Measurements from ENCODE around the gene ALDH4A1.
"Not testable (repeated sequence)": the region's sequence is repeated elsewhere in the genome, so short reads cannot be mapped to it uniquely, and the experiment has no call there.

Gene ALDH4A1

DNA sequence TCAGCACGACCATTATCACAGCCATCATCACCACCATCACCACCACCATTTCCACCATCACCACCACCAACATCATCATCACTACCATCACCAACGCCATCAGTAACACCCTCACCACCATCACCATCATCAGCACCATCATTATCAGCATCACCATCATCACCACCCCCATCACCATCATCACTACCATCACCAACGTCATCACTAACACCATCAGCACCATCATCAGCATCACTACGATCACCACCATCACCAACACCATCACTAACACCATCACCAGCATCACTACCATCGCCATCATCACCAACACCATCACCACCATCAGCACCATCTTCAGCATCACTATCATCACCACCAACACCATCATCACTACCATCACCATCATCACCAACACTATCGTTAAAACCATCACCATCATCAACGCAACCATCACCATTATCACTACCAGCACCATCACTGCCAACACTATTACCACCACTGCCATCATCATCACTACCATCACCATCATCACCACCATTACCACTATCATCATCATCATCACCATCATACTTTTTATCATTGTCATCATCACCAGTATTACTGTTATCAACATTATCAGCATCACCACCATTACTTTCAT lies 44.2 kb downstream of the ALDH4A1 start:
- no peak for DNase-seq (ENCODE audit: low spot score)

DNA sequence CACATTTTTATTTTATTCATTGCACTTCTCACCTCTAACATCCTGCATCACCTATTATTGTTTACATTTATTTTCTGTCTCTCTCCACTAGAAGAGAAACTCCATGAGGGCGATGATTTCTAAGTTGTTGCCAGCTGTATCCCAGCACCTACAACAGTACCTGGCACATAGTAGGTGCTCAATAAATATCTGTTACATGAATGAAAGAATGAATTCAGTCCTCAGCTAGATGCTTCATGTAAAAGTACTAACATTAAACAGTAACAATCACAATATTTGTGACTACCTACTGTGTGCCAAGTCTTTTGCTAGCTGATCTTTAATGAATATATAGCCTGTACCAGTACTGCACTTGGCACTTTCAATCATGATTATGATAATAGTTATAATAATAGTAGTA lies 45.9 kb downstream of the ALDH4A1 start:
- no peak for DNase-seq (ENCODE audit: low spot score)

DNA sequence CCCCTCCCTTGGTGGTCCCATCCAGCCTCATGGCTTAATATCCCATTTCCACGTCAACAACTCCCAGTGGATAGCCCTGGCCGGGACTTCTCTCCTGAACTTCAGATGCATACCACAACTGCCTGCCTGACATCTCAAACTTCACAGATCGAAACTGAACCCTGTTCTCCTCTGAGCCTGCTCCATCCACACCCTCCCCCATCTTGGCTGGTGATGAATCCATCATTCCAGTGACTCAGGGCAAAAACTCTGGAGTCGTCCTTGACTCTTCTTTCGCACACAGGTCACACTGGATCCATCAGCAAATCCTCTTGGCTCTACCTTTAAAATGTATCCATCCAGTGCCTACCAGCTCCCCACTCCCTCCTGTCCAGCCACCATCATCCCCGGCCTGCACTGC lies 46.8 kb downstream of the ALDH4A1 start:
- no peak for DNase-seq (ENCODE audit: low spot score)

DNA sequence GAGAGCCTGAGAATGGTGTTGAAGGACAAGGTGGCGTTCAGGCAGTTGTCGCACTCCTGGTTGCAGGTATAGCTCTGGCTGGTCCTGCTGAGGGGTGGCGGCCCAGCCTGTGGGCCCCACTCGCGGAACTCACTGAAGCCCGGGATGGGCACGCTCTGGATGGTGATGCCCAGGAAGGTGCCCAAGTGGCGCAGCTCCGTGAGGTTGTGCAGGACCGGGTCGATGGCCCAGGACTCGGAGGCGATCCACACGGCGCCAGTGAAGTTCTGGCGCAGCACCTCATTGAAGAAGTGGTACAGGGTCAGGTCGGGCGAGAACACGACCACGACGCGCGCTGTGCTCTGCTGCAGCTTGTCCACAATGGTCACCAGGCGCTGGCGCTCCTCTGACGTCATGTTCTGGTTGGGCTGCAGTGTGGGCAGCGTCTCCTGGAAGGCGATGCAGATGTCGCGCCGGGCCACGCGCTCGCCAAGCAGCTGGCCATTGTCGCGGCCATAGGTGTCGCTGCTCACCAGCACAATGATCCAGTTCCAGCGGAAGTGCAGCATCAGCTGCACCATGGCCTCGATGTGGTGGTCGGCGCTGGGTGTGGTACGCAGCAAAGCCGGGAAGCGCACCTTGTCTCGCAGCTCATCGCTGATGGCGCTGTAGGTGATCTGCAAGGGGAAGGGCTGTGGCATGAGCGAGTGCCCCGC lies 47.9 kb downstream of the ALDH4A1 start:
- DNase-seq (ENCODE audit: low spot score), result no peak

DNA sequence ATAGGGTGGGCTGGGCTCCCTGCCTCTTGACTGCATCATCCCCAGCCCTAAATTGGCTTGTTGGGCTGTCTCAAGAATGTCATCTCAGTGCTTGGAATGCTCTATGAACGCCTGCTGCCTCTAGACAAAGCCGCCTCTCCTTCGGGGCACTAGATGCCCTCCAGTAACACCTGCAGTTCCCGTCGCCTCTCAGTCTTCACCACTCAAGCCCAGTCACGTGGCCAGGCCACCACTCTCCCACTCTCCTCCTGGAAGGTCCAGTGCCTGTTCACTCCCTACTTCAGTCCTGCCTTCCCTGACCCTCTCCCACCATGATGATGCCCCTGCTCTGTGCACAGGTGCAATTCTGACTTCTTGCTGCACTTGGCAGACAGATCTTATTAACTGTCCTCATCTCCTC lies 49.9 kb downstream of the ALDH4A1 start:
- DNase-seq (ENCODE audit: low spot score), result no peak

DNA sequence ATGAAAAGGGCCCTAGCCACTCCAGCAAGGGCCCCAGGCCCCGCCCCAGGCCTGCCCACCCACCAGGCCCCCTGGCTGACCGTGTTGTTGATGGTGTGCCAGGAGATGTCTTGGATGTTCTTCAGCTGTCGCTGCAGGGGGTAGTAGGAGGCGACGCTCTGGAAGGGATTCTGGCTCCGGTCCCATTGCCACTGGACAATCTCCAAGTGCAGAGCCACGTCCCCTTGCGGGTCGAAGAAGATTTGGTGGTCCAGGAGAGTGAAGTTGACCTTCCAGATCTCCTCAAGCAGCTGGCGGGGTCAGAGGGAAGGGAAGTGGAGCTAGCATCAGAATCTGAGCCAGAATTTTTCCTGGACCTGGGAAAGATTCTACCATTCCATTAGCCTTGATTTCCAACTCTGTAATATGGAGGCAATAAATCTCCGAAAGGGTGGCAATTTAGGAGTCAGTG lies 53.1 kb downstream of the ALDH4A1 start:
- DNase-seq (ENCODE audit: low spot score), result no peak

DNA sequence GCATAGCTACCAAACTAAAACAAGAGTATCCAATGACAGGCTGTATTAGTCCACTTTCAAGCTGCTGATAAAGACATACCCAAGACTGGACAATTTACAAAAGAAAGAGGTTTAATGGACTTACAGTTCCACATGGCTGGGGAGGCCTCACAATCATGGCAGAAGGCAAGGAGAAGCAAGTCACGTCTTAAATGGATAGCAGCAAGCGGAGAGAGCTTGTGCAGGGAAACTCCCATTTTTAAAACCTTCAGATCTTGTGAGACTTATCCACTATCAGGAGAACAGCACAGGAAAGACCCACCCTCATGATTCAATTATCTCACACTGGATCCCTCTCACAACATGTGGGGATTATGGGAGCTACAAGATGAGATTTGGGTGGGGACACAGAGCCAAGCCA lies 54.6 kb downstream of the ALDH4A1 start:
- DNase-seq (ENCODE audit: low spot score), result not testable (repeated sequence)

DNA sequence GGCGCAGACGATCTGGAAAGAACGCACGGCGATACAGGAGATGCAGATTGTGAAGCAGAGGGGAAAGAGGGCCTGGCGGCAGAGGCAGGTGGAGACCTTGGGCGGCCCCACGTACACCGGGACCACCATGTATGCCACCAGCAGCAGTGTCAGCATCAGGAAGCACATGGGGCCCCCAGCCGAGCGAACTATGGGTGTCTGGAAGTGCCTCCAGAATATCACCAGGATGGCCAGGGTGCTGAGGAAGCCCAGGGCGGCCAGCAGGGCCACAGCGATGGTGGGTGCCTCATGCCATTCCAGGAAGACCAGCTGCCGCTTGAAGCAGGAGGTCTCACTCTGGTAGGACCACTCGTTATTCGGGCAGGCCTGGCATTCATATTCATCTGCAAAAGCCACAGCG lies 62.2 kb downstream of the ALDH4A1 start:
- no peak for DNase-seq (ENCODE audit: low spot score)

DNA sequence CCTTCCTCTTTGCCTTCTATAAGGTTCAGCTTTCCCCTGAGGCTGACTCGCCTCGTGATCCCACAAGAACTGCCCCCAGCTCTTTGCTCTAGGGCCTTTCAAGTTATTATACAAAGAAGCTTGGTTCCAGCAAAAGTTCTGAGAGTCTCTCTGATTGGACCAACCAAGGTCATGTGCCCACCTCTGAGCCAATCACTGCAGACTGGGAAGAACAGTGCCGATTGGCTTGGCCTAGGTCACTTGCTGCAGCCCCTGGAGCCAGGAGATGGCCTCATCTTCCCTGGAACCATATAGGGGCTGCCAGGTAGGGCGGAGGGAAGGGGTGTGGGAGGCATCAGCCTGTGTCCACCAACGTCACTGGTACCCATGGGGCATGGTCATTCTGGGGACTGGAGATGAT lies 65.7 kb downstream of the ALDH4A1 start:
- no peak for DNase-seq (ENCODE audit: low spot score)

DNA sequence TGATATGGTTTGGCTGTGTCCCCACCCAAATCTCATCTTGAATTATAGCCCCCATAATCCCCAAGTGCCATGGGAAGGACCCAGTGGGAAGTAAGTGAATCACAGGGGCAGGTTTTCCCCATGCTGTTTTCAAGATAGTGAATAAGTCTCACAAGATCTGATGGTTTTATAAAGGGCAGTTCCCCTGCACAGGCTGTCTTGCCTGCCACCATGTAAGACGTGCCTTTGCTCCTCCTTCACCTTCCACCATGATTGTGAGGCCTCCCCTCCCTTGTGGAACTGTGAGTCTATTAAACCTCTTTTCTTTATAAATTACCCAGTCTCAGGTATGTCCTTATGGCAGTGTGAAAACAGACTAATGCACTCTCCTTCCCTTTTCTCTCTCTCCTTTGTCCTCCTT lies 70.0 kb downstream of the ALDH4A1 start:
- not testable (repeated sequence) for DNase-seq (ENCODE audit: low spot score)

DNA sequence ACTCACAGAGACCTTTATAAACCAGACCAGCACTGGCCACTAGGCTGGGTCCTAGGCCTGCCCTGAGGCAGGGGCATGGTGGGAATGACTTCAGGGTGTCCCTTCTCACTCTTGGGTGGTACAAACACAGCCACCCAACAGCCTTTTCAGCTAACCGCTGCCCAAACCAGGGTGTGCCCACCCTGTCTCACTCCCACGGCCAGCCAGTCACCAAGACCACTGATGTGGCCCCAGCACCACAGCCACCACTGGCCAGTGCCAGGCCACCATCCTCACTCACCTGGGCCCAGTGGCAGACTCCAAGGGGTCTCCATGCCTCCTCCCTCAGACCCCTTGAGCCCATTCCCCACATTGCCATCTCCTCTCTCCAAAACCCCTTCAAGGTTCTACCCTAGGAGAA lies 70.7 kb downstream of the ALDH4A1 start:
- no peak for DNase-seq (ENCODE audit: low spot score)

DNA sequence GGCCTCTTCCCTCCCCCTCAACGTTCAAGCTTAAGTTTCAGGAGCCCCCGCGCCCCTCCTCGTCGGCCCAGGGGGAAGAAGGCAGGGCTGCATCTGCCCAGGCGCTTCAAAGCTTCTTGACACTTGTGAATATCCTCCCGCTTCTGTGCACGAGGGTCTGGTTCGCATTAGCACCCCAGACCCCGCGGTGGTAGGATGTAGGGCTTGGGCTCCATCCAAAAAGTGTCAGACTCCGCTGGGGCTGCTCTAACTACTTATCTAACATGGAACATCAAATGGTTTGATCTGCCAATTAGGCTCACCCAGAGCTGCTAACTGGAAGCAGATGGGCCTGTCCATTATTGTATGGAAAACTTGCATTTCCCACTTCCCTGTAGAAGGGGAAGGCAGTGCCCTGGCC lies 71.8 kb downstream of the ALDH4A1 start:
- DNase-seq (ENCODE audit: low spot score), result no peak

DNA sequence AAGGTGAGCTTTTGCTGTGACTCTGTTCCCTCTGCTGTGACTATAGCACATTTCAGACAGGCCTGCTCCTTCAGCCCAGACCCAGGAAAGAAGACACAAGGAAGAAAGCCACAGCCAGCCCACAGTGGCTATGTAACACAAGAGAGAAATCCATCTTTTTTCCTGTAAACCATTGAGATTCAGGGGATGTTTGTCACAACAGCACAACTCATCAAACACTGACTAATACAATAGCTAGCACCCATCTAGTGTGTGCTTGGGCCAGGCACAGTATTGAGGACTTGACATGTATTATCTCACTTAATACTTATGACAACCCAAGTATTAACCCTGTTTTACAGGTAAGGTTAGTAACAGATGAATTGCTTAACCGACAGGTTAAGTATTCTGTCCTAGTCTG lies 72.7 kb downstream of the ALDH4A1 start:
- no peak for DNase-seq (ENCODE audit: low spot score)

DNA sequence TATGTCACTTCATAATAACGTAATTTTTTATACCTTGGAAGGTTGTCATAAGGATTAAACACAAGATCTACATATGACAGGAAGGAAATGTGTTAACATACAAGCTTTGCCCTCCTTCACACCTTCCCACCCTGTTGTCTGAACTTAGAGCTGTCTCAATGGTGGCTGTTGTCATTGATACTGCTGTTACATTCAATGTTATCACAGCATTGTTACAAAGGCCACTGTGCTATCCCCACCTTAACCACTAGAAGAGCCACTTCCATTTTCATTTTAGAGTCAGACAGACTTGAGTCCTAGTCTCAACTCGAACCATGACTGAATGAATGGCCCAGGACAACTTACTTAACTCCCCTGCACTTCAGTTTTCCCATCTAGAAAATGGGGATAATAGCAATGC lies 74.1 kb downstream of the ALDH4A1 start:
- DNase-seq (ENCODE audit: low spot score), result no peak

DNA sequence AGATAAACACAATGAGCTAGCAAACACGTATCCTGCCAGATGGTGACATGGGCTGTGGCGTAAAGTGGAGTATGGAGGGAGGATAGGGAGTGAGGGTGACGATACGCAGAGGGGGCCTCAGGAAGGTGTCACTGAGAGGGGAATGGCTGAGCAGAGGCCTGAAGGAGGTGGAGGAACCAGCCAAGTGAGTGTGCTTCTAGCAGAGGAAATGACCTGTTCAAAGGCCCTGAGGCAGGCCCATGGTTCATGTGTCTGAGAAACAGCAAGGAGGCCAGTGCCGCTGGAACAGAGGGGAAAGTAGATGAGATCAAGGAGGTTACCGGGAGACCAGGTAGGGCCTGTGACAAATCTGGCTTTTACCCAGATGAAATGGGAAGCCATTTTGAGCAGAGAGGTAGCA lies 78.9 kb downstream of the ALDH4A1 start:
- DNase-seq (ENCODE audit: low spot score), result no peak

Data from AG08395 (cell line).